Kidney epithelial cell (primary cell): Measurements from ENCODE around the gene IFNA5. TPM values are rescaled to one million over a fixed set of nuclear protein-coding genes. Genes with fewer than 3 reads are reported as not detected.

Experiments used
- DNase-seq: peaks from one replicate; pipeline ENCODE4 v3.0.0-alpha.2; 2010; ENCODE audit warnings: low read depth
- H3K27me3 ChIP-seq: 2 replicates; pipeline ENCODE4 v1.6.0; 2011; ENCODE audit warnings: low read length; ENCODE audit not compliant: control insufficient read depth, insufficient read depth
- H3K36me3 ChIP-seq: 2 replicates; pipeline ENCODE4 v1.5.1; 2011; ENCODE audit warnings: low read length; ENCODE audit not compliant: control insufficient read depth, insufficient read depth
- H3K4me3 ChIP-seq: 2 replicates; pipeline ENCODE4 v1.5.1; 2011; ENCODE audit warnings: low read depth, mild to moderate bottlenecking, control low read depth, low read length
- CTCF ChIP-seq: IDR thresholded peaks from 2 replicates; pipeline ENCODE4 v1.5.1; 2011; ENCODE audit warnings: mild to moderate bottlenecking, moderate library complexity, low read length, control low read depth, inconsistent platforms; ENCODE audit not compliant: insufficient read depth, poor library complexity, severe bottlenecking
- total RNA-seq: library from RNA; depleted of rRNA; stranded (reverse); fragments of >200 nt; gene quantifications from 2 replicates; pipeline ENCODE4 v1.2.3, GENCODE V29; 2015

IFNA5 gene
- total RNA-seq, 1 donor from 2014 or later, result not detected

- Histone ChIP-seq H3K27me3 (peaks cover 4% of the 10 kb centered on the region), H3K4me3 (no peak overlapping the region), H3K36me3 (no peaks in the 10 kb centered on the region)
- no peak for TF ChIP-seq CTCF
- DNase-seq, result no peak
Observed at GRCh38 chr9:21266733-21267484, 38.2 kb downstream of the IFNA5 start.

GRCh38 chr9:21265421-21266189, 39.5 kb downstream of the IFNA5 start:
- Histone ChIP-seq H3K4me3 (no peak overlapping the region), H3K27me3 (peaks cover 4% of the 10 kb centered on the region), H3K36me3 (no peaks in the 10 kb centered on the region)
- TF ChIP-seq CTCF, result no peak
- no peak for DNase-seq

GRCh38 chr9:21255538-21256212, 49.4 kb downstream of the IFNA5 start:
- no peak for DNase-seq
- H3K36me3 ChIP-seq, result no peaks in the 10 kb centered on the region
- peaks cover 8% of the 10 kb centered on the region for H3K27me3 ChIP-seq
- H3K4me3 ChIP-seq, result no peak overlapping the region
- no peak for TF ChIP-seq CTCF

Other genes with a start within 250 kb of the IFNA5 start
- not detected in 2 replicates for gene IFNB1, start 227.4 kb downstream of the IFNA5 start, total RNA-seq
- not detected in 2 replicates for gene IFNW1, start 163.5 kb downstream of the IFNA5 start, total RNA-seq
- gene IFNA21, start 138.7 kb downstream of the IFNA5 start, total RNA-seq, result not detected in 2 replicates
- not detected in 2 replicates for gene IFNA4, start 117.7 kb downstream of the IFNA5 start, total RNA-seq
- gene IFNA7, start 103.1 kb downstream of the IFNA5 start, total RNA-seq, result not detected in 2 replicates
- not detected in 2 replicates for gene IFNA10, start 98.2 kb downstream of the IFNA5 start, total RNA-seq
- not detected in 2 replicates for gene IFNA16, start 88.0 kb downstream of the IFNA5 start, total RNA-seq
- not detected in 2 replicates for gene IFNA17, start 77.1 kb downstream of the IFNA5 start, total RNA-seq
- not detected in 2 replicates for gene IFNA14, start 65.3 kb downstream of the IFNA5 start, total RNA-seq
- gene KLHL9, start 30.1 kb upstream of the IFNA5 start, total RNA-seq, result 26.8 and 28.3 TPM in 2 replicates
- gene IFNA6, start 45.6 kb upstream of the IFNA5 start, total RNA-seq, result not detected in 2 replicates
- not detected in 2 replicates for gene IFNA13, start 62.7 kb upstream of the IFNA5 start, total RNA-seq
- gene IFNA2, start 80.1 kb upstream of the IFNA5 start, total RNA-seq, result not detected in 2 replicates
- gene IFNA8, start 103.8 kb upstream of the IFNA5 start, total RNA-seq, result not detected in 2 replicates
- not detected in 2 replicates for gene IFNA1, start 135.1 kb upstream of the IFNA5 start, total RNA-seq
- 0.34 and 1.0 TPM in 2 replicates for gene IFNE, start 177.0 kb upstream of the IFNA5 start, total RNA-seq